NCI-H2029 treated with DMSO at 0.1 percent for 48 hours (cell line): ENCODE measurements around the gene MAGI3.

Source experiments
- DNase-seq: peaks from one replicate; lab custom pipeline; 2025; lab: John Stamatoyannopoulos, UW

The MAGI3 gene

GRCh38 chr1:113389953-113390834 is at the start of gene MAGI3:
Gene MAGI3 (plus strand): TSS chr1:113390515. CDS start chr1:113391034, 519 bp downstream.
- DNase-seq = peak; percentile 78

GRCh38 chr1:113353580-113353979 is 36.7 kb upstream of the MAGI3 start:
- no peak for DNase-seq

GRCh38 chr1:113363935-113364334 is 26.4 kb upstream of the MAGI3 start:
- DNase-seq = no peak

- DNase-seq = no peak
These were observed 21.3 kb upstream of the MAGI3 start for GRCh38 chr1:113369040-113369439.

- no peak for DNase-seq
These were observed 20.6 kb upstream of the MAGI3 start for GRCh38 chr1:113369699-113370098.

- DNase-seq = no peak
These were observed 19.4 kb upstream of the MAGI3 start for GRCh38 chr1:113370868-113371267.

GRCh38 chr1:113372546-113372945 is 17.8 kb upstream of the MAGI3 start:
- no peak for DNase-seq

- DNase-seq = no peak
These were observed 16.7 kb upstream of the MAGI3 start for GRCh38 chr1:113373644-113374043.

- no peak for DNase-seq
These were observed 14.4 kb upstream of the MAGI3 start for GRCh38 chr1:113375878-113376277.

GRCh38 chr1:113380075-113380474 is 10.2 kb upstream of the MAGI3 start:
- DNase-seq = no peak

GRCh38 chr1:113388017-113388620 is 2.2 kb upstream of the MAGI3 start:
- DNase-seq = no peak

- no peak for DNase-seq
These were observed 1.5 kb upstream of the MAGI3 start for GRCh38 chr1:113388621-113389358.

- DNase-seq = no peak
These were observed 859 bp upstream of the MAGI3 start for GRCh38 chr1:113389359-113389952.

GRCh38 chr1:113390871-113391648 is 745 bp downstream of the MAGI3 start:
- DNase-seq = no peak

GRCh38 chr1:113391649-113392271 is 1.4 kb downstream of the MAGI3 start:
- DNase-seq = no peak

GRCh38 chr1:113392541-113393128 is 2.3 kb downstream of the MAGI3 start:
- DNase-seq = no peak

- DNase-seq = no peak
These were observed 3.9 kb downstream of the MAGI3 start for GRCh38 chr1:113394043-113394862.

GRCh38 chr1:113394863-113395259 is 4.5 kb downstream of the MAGI3 start:
- DNase-seq = no peak

GRCh38 chr1:113396102-113396501 is 5.8 kb downstream of the MAGI3 start:
- DNase-seq = no peak

- no peak for DNase-seq
These were observed 6.3 kb downstream of the MAGI3 start for GRCh38 chr1:113396585-113396984.
